HCT116 (cell line): ENCODE measurements around the gene KRT73.

Experiments
- CTCF ChIP-seq, 3 experiments: fragments of 200-600 bp in 1 of 3; sonication (generic) in 1 of 3; IDR thresholded peaks in 2 of 3; conservative IDR thresholded peaks in 1 of 3; 2 replicates each; pipeline ENCODE4 v1.5.1; 2012 to 2017; ENCODE audit warnings: low read depth in 2 of 3, low read length in 2 of 3, antibody characterized with exemption in 1 of 3, borderline replicate concordance in 1 of 3, control low read depth in 1 of 3, mild to moderate bottlenecking in 1 of 3, mixed read lengths in 1 of 3, mixed run types in 1 of 3, moderate library complexity in 1 of 3; ENCODE audit not compliant: insufficient read depth in 1 of 3
- EGR1 ChIP-seq: IDR thresholded peaks from 2 replicates; pipeline ENCODE4 v1.6.1; 2012; ENCODE audit warnings: low read depth
- EZH2 ChIP-seq: fragments of 200-600 bp; sonication (generic); IDR thresholded peaks from 2 replicates; pipeline ENCODE4 v1.6.1; 2017; ENCODE audit warnings: antibody characterized with exemption, mixed run types
- FOSL1 ChIP-seq: IDR thresholded peaks from 2 replicates; pipeline ENCODE4 v1.6.1; 2012; ENCODE audit warnings: low read depth
- POLR2A ChIP-seq: IDR thresholded peaks from 2 replicates; pipeline ENCODE4 v1.7.0; 2011; ENCODE audit warnings: borderline replicate concordance; ENCODE audit not compliant: insufficient read depth, insufficient read length; ENCODE audit errors: extremely low read depth
- POLR2AphosphoS5 ChIP-seq: IDR thresholded peaks from 2 replicates; pipeline ENCODE4 v1.6.1; 2011; ENCODE audit warnings: mild to moderate bottlenecking, low read depth, low read length, moderate library complexity
- REST ChIP-seq: IDR thresholded peaks from 2 replicates; pipeline ENCODE4 v1.6.1; 2012; ENCODE audit warnings: low read depth
- SRF ChIP-seq: IDR thresholded peaks from 2 replicates; pipeline ENCODE4 v1.6.1; 2012; ENCODE audit warnings: low read depth
- TCF7L2 ChIP-seq: IDR thresholded peaks from 2 replicates; pipeline ENCODE4 v1.7.0; 2011; ENCODE audit warnings: borderline replicate concordance, inconsistent platforms; ENCODE audit not compliant: insufficient read depth, insufficient read length; ENCODE audit errors: extremely low read depth
- YY1 ChIP-seq: IDR thresholded peaks from 2 replicates; pipeline ENCODE4 v1.6.1; 2011; ENCODE audit warnings: low read length, low read depth, moderate library complexity, mild to moderate bottlenecking; ENCODE audit not compliant: insufficient replicate concordance; ENCODE audit errors: extremely low read depth
- ZBTB33 ChIP-seq: IDR thresholded peaks from 2 replicates; pipeline ENCODE4 v1.6.1; 2011; ENCODE audit warnings: mild to moderate bottlenecking, low read length, moderate library complexity; ENCODE audit not compliant: insufficient replicate concordance; ENCODE audit errors: extremely low read depth
- ZFX ChIP-seq: fragments of 450-650 bp; IDR thresholded peaks from 2 replicates; pipeline ENCODE4 v1.6.1; 2017
- ZNF274 ChIP-seq: fragments of 200-500 bp; sonication (Bioruptor generic); IDR thresholded peaks from 2 replicates; pipeline ENCODE4 v1.6.1; 2014; ENCODE audit warnings: mild to moderate bottlenecking, low read depth, low read length, inconsistent platforms

GRCh38 chr12:52636189-52636588 is 17.8 kb upstream of the KRT73 start:
- TF ChIP-seq CTCF (IDR thresholded peaks at IDR 0.05 in 2 of 3, conservative IDR thresholded peaks at IDR 0.05 in 1 of 3; ENCODE audit: borderline replicate concordance in 1 of 3, insufficient read depth in 1 of 3, low read depth in 2 of 3, low read length in 2 of 3) (no peak), ZFX (no peak), EZH2 (no peak), POLR2A (no peak), ZNF274 (no peak), FOSL1 (no peak), EGR1 (no peak), POLR2AphosphoS5 (no peak), ZBTB33 (no peak), SRF (no peak), TCF7L2 (no peak), REST (no peak), YY1 (no peak)
